ENCODE data around the gene CDK13.

DNA sequence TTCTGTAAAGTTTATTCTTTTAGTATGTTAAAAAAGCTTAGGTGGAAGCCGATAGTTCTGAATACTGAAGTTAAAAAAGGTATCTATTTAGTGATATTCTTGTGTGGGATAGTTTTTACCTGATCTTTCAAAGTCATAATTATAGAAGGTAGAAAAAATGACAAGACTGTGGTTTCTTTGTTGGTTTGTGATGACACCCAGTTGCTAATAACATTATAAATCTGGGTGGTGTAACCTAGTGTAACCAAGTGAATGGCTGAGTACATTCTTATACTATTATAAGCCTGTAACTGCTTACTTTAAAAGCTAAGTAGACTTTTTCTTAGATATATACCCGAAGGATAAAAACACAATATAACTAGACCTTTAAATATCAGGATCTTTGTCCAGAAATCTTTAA is 2.3 kb downstream of the CDK13 start:
- TF ChIP-seq, protein P1, sequence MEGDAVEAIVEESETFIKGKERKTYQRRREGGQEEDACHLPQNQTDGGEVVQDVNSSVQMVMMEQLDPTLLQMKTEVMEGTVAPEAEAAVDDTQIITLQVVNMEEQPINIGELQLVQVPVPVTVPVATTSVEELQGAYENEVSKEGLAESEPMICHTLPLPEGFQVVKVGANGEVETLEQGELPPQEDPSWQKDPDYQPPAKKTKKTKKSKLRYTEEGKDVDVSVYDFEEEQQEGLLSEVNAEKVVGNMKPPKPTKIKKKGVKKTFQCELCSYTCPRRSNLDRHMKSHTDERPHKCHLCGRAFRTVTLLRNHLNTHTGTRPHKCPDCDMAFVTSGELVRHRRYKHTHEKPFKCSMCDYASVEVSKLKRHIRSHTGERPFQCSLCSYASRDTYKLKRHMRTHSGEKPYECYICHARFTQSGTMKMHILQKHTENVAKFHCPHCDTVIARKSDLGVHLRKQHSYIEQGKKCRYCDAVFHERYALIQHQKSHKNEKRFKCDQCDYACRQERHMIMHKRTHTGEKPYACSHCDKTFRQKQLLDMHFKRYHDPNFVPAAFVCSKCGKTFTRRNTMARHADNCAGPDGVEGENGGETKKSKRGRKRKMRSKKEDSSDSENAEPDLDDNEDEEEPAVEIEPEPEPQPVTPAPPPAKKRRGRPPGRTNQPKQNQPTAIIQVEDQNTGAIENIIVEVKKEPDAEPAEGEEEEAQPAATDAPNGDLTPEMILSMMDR (conservative IDR thresholded peaks at IDR 0.05; ENCODE audit: low read depth, low read length): no peak
- TF ChIP-seq EZH2 (IDR thresholded peaks at IDR 0.05; ENCODE audit: low read length, unreplicated experiment) (no peak), EZH2phosphoT487 (IDR thresholded peaks at IDR 0.05; ENCODE audit: borderline replicate concordance, low read length) (no peak)
